ENCODE measurements around the gene SLC22A12.

The SLC22A12 gene

GRCh38 chr11:64619811-64620380 is 28.9 kb downstream of the SLC22A12 start:
- H3K27me3 ChIP-seq (replicated peaks; ENCODE audit: control insufficient read depth, insufficient read depth, low read length): no peaks in the 10 kb centered on the region
- H3K4me1 ChIP-seq (ENCODE audit: control insufficient read depth, insufficient read depth, low read length): peaks cover 6% of the 10 kb centered on the region
- H3K36me3 ChIP-seq (ENCODE audit: control insufficient read depth, insufficient read depth, low read length, severe bottlenecking): no peaks in the 10 kb centered on the region
- H3K9me3 ChIP-seq (ENCODE audit: control insufficient read depth, low read length): no peaks in the 10 kb centered on the region
- no peak overlapping the region for H3K4me3 ChIP-seq (ENCODE audit: low read length)
- no peak for DNase-seq (ENCODE audit: low read depth)
- no peak overlapping the region for H3K9ac ChIP-seq (ENCODE audit: low read length)

GRCh38 chr11:64620381-64620971 is 29.5 kb downstream of the SLC22A12 start:
- DNase-seq (ENCODE audit: low read depth): no peak
- no peak overlapping the region for H3K4me3 ChIP-seq (ENCODE audit: low read length)

GRCh38 chr11:64621283-64622019 is 30.4 kb downstream of the SLC22A12 start:
- peaks cover 6% of the 10 kb centered on the region for H3K4me1 ChIP-seq (ENCODE audit: control insufficient read depth, insufficient read depth, low read length)
- no peak overlapping the region for H3K4me3 ChIP-seq (ENCODE audit: low read length)
- H3K9ac ChIP-seq (ENCODE audit: low read length): no peak overlapping the region
- H3K27me3 ChIP-seq (replicated peaks; ENCODE audit: control insufficient read depth, insufficient read depth, low read length): no peaks in the 10 kb centered on the region
- H3K9me3 ChIP-seq (ENCODE audit: control insufficient read depth, low read length): no peaks in the 10 kb centered on the region
- DNase-seq (ENCODE audit: low read depth): no peak
- no peaks in the 10 kb centered on the region for H3K36me3 ChIP-seq (ENCODE audit: control insufficient read depth, insufficient read depth, low read length, severe bottlenecking)

More at GRCh38 chr11:64620381-64620971, 29.5 kb downstream of the SLC22A12 start:
- no peaks in the 10 kb centered on the region for H3K9me3 ChIP-seq (ENCODE audit: control insufficient read depth, low read length)
- no peaks in the 10 kb centered on the region for H3K36me3 ChIP-seq (ENCODE audit: control insufficient read depth, insufficient read depth, low read length, severe bottlenecking)
- H3K9ac ChIP-seq (ENCODE audit: low read length): no peak overlapping the region
- H3K4me1 ChIP-seq (ENCODE audit: control insufficient read depth, insufficient read depth, low read length): peaks cover 6% of the 10 kb centered on the region
- no peaks in the 10 kb centered on the region for H3K27me3 ChIP-seq (replicated peaks; ENCODE audit: control insufficient read depth, insufficient read depth, low read length)

GRCh38 chr11:64622681-64623080 is 31.7 kb downstream of the SLC22A12 start:
- peaks cover 6% of the 10 kb centered on the region for H3K4me1 ChIP-seq (ENCODE audit: control insufficient read depth, insufficient read depth, low read length)
- H3K27me3 ChIP-seq (replicated peaks; ENCODE audit: control insufficient read depth, insufficient read depth, low read length): no peaks in the 10 kb centered on the region
- no peak for DNase-seq (ENCODE audit: low read depth)
- H3K4me3 ChIP-seq (ENCODE audit: low read length): no peak overlapping the region
- H3K36me3 ChIP-seq (ENCODE audit: control insufficient read depth, insufficient read depth, low read length, severe bottlenecking): no peaks in the 10 kb centered on the region
- H3K9ac ChIP-seq (ENCODE audit: low read length): no peak overlapping the region
- H3K9me3 ChIP-seq (ENCODE audit: control insufficient read depth, low read length): no peaks in the 10 kb centered on the region

GRCh38 chr11:64624883-64625481 is 34.0 kb downstream of the SLC22A12 start:
- Histone ChIP-seq H3K4me1 (ENCODE audit: control insufficient read depth, insufficient read depth, low read length) (peaks cover 5% of the 10 kb centered on the region), H3K4me3 (ENCODE audit: low read length) (no peak overlapping the region), H3K9me3 (ENCODE audit: control insufficient read depth, low read length) (no peaks in the 10 kb centered on the region), H3K9ac (ENCODE audit: low read length) (no peak overlapping the region), H3K36me3 (ENCODE audit: control insufficient read depth, insufficient read depth, low read length, severe bottlenecking) (no peaks in the 10 kb centered on the region), H3K27me3 (replicated peaks; ENCODE audit: control insufficient read depth, insufficient read depth, low read length) (no peaks in the 10 kb centered on the region)
- DNase-seq (ENCODE audit: low read depth): no peak

- Histone ChIP-seq H3K9me3 (ENCODE audit: control insufficient read depth, low read length) (no peaks in the 10 kb centered on the region), H3K9ac (ENCODE audit: low read length) (no peak overlapping the region), H3K27me3 (replicated peaks; ENCODE audit: control insufficient read depth, insufficient read depth, low read length) (no peaks in the 10 kb centered on the region), H3K36me3 (ENCODE audit: control insufficient read depth, insufficient read depth, low read length, severe bottlenecking) (no peaks in the 10 kb centered on the region), H3K4me3 (ENCODE audit: low read length) (no peak overlapping the region), H3K4me1 (ENCODE audit: control insufficient read depth, insufficient read depth, low read length) (no peaks in the 10 kb centered on the region)
- DNase-seq (ENCODE audit: low read depth): no peak
Measured at GRCh38 chr11:64626637-64627036, 35.6 kb downstream of the SLC22A12 start.

GRCh38 chr11:64627371-64627770 is 36.4 kb downstream of the SLC22A12 start:
- DNase-seq (ENCODE audit: low read depth): no peak
- H3K27me3 ChIP-seq (replicated peaks; ENCODE audit: control insufficient read depth, insufficient read depth, low read length): no peaks in the 10 kb centered on the region
- H3K9me3 ChIP-seq (ENCODE audit: control insufficient read depth, low read length): no peaks in the 10 kb centered on the region

GRCh38 chr11:64628596-64628995 is 37.6 kb downstream of the SLC22A12 start:
- Histone ChIP-seq H3K9ac (ENCODE audit: low read length) (no peak overlapping the region), H3K9me3 (ENCODE audit: control insufficient read depth, low read length) (no peaks in the 10 kb centered on the region), H3K4me3 (ENCODE audit: low read length) (no peak overlapping the region), H3K36me3 (ENCODE audit: control insufficient read depth, insufficient read depth, low read length, severe bottlenecking) (no peaks in the 10 kb centered on the region), H3K4me1 (ENCODE audit: control insufficient read depth, insufficient read depth, low read length) (no peaks in the 10 kb centered on the region), H3K27me3 (replicated peaks; ENCODE audit: control insufficient read depth, insufficient read depth, low read length) (no peaks in the 10 kb centered on the region)
- no peak for DNase-seq (ENCODE audit: low read depth)

More at GRCh38 chr11:64627371-64627770, 36.4 kb downstream of the SLC22A12 start:
- Histone ChIP-seq H3K36me3 (ENCODE audit: control insufficient read depth, insufficient read depth, low read length, severe bottlenecking) (no peaks in the 10 kb centered on the region), H3K9ac (ENCODE audit: low read length) (no peak overlapping the region), H3K4me3 (ENCODE audit: low read length) (no peak overlapping the region), H3K4me1 (ENCODE audit: control insufficient read depth, insufficient read depth, low read length) (no peaks in the 10 kb centered on the region)

- no peaks in the 10 kb centered on the region for H3K9me3 ChIP-seq (ENCODE audit: control insufficient read depth, low read length)
- no peak overlapping the region for H3K9ac ChIP-seq (ENCODE audit: low read length)
- no peak overlapping the region for H3K4me3 ChIP-seq (ENCODE audit: low read length)
- no peaks in the 10 kb centered on the region for H3K4me1 ChIP-seq (ENCODE audit: control insufficient read depth, insufficient read depth, low read length)
- no peaks in the 10 kb centered on the region for H3K27me3 ChIP-seq (replicated peaks; ENCODE audit: control insufficient read depth, insufficient read depth, low read length)
- H3K36me3 ChIP-seq (ENCODE audit: control insufficient read depth, insufficient read depth, low read length, severe bottlenecking): no peaks in the 10 kb centered on the region
- no peak for DNase-seq (ENCODE audit: low read depth)
Measured at GRCh38 chr11:64629103-64629502, 38.1 kb downstream of the SLC22A12 start.

- H3K36me3 ChIP-seq (ENCODE audit: control insufficient read depth, insufficient read depth, low read length, severe bottlenecking): no peaks in the 10 kb centered on the region
- H3K9ac ChIP-seq (ENCODE audit: low read length): no peak overlapping the region
- no peaks in the 10 kb centered on the region for H3K9me3 ChIP-seq (ENCODE audit: control insufficient read depth, low read length)
- H3K4me3 ChIP-seq (ENCODE audit: low read length): no peak overlapping the region
- no peaks in the 10 kb centered on the region for H3K4me1 ChIP-seq (ENCODE audit: control insufficient read depth, insufficient read depth, low read length)
- no peak for DNase-seq (ENCODE audit: low read depth)
- H3K27me3 ChIP-seq (replicated peaks; ENCODE audit: control insufficient read depth, insufficient read depth, low read length): no peaks in the 10 kb centered on the region
Measured at GRCh38 chr11:64629796-64630562, 39.0 kb downstream of the SLC22A12 start.

GRCh38 chr11:64631675-64632074 is 40.7 kb downstream of the SLC22A12 start:
- no peak overlapping the region for H3K4me3 ChIP-seq (ENCODE audit: low read length)
- H3K36me3 ChIP-seq (ENCODE audit: control insufficient read depth, insufficient read depth, low read length, severe bottlenecking): no peaks in the 10 kb centered on the region
- no peaks in the 10 kb centered on the region for H3K27me3 ChIP-seq (replicated peaks; ENCODE audit: control insufficient read depth, insufficient read depth, low read length)
- no peak for DNase-seq (ENCODE audit: low read depth)
- H3K9ac ChIP-seq (ENCODE audit: low read length): no peak overlapping the region
- no peaks in the 10 kb centered on the region for H3K4me1 ChIP-seq (ENCODE audit: control insufficient read depth, insufficient read depth, low read length)
- H3K9me3 ChIP-seq (ENCODE audit: control insufficient read depth, low read length): no peaks in the 10 kb centered on the region

Measured in adipocyte (in vitro differentiated cells).